HG03039 (cell line): ENCODE measurements around the gene DPH5.
"Not testable (repeated sequence)": the region's sequence is repeated elsewhere in the genome, so short reads cannot be mapped to it uniquely, and the experiment has no call there.

Experiments
- ATAC-seq: cut with Tn5 transposase; IDR thresholded peaks from one replicate; pipeline ENCODE4 v1.9.1; 2021; ENCODE audit warnings: mild to moderate bottlenecking, moderate library complexity; ENCODE audit not compliant: unreplicated experiment

The DPH5 gene

DNA sequence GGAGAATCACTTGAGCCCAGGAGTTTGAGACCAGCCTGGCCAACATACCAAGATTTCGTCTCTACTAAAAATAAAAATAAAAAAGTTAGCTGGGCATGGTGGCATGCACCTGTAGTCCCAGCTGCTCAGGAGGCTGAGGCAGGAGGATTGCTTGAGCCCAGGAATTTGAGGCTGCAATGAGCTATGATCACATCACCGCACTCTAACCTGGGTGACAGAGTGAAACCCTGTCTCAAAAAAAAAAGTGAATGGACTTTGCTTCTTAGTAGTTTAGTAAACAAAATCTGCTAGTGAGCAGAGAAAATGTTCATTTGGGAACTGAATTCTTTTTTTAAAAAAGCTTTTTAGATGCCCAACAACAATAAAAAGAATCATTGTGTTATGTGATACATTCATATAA is 6.5 kb upstream of the DPH5 start:
- ATAC-seq, result not testable (repeated sequence)

DNA sequence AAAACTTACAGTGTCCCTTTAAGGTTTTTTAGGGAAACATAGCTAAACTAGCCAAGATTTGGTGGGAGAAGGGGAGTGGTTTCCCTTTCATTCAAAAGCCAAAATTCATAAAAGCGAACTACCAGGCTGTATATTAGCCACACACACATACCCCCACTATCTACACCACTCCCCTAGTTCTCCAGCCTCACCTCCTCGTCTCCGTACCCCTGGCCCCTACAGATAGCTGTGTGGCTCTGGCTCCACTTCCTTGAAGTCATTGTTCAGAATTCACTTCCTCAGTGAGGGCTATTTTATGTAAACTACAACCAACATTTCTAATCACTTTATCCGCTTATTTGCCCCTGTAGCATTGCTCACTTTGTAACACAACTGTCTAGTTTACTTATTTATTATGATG is 5.3 kb upstream of the DPH5 start:
- no peak for ATAC-seq

DNA sequence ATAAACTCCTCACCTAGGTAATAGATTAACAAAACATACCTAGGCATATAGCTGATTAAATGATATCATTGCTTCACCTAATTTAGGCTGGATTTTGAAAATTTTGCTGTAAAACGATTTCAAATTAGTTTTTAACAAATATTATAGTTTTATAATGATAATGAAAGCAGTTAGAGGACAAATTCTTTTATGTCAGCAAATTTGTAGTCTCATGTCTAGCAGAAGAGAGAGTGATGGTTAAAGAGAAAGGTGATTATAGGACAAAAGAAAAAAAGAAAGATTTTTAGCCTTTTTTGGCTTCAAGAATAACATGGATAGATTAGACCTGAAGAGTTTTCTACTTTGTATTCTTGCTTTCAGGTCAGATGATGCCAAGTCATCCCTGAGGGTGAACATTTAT is 3.6 kb upstream of the DPH5 start:
- no peak for ATAC-seq

DNA sequence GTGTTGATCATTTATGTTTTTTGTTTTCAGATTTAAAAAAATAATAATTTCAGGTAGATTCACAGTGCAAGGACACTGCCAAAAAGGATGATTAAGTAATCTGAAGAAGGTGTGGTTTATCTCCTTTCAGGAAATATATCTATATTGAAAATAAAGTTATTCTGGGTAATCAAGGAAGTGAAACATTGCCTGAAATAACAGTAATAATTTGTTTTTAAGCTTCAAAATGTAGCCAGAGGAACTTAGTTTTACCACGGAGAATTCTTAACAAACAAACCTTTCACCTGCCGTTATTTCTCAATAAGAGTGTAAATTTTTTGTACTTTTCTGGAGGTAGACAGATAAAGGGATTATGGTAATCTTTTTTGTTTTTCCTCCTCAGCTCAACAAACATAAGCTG is 2.9 kb upstream of the DPH5 start:
- no peak for ATAC-seq

DNA sequence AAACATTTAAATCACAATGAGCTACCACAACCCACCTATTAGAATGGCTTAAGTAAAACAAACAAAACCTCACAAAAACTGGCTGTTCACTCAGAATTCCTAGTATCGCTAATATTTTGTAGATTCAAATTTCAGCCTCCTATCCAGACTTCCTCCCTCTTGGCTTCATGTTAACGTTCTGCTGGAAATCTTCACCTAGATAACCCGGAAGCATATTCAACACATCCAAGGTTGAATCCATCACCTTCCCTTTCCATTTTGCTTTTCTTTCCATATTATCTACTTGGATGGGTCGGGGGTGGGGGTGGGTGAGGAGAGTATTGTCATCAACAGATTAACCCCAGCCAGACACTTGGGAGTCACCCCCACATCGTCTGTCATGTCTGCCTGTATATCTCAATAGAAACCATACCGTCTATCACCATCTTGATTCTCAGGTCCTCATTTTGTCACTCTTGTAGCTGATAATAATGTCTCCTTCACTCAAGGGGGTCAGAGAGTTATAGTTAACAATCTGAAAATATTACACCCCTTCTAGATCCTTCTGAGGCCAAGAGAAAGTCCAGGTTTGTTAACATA is 1.7 kb upstream of the DPH5 start:
- ATAC-seq, result no peak

DNA sequence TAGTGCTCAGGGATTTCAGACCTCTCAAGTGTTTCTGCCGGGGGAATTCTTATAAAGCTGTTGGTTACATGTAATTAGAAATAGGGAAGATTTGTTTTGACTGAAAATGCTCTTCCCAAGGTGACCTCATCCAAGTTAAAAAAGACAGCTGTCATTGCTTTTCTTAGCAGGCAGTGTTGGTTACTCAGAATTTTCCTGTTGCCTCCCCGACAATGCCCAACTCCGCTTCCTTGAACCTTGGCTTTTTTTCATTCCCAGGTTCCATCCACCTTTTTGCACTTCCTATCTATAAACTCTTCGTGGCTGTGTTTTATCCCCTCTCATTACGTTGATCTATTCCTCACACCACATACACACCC is 825 bp upstream of the DPH5 start:
- ATAC-seq, result no peak

DNA sequence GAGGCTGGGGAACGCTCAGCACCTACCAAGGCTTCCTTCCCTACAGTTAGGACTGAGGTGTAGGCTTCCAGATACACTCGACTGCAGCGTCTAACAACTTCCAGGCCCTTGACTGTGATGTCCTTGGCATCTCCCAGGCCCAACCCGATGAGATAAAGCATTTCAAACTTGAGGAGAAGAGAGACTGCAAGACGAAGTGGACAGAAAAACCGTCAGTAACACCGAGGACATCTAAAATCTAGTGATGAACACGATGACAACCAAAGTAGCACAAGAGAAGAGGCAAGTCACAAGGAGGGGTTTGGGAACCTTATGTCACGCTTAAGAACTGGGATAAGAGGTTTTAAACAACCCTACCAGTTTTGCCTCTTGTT is 314 bp downstream of the DPH5 start:
- ATAC-seq, result peak; percentile 22

DNA sequence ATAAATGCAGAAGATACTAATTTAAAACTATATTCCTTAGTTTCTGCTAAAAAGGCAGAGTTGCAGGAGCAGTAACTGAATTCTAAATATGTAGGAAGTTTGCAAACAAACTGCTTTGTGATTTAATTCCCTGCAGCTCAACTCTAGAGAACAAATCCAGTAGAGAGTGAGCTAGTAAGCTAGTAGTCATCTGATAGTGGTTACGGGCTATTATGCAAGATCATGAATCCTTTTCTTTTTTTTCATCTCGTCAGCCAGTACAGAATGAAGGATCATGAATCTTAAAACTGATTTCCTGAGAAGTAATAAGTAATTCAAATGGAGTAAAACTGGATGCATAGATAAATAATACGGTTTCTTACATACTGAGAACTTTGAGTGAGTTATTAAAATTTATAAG is 3.3 kb downstream of the DPH5 start:
- no peak for ATAC-seq

DNA sequence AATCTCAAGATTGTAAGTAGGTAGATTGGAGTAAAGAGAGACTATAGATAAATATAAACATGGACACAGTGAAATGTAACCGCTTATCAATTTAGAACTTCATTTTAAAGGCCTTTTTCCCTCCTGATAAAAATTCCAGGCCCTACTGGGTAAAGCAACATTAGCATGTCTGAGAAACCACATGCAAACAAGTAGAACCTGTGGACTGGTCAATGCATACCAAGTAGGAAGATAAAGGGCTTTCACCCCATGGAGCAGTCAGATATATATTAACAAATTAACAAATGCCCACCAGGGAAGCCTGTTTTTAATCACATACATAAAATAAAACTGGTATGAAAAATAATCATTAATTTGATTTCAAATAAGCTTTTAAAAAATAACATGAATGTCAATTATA is 8.1 kb downstream of the DPH5 start:
- no peak for ATAC-seq

DNA sequence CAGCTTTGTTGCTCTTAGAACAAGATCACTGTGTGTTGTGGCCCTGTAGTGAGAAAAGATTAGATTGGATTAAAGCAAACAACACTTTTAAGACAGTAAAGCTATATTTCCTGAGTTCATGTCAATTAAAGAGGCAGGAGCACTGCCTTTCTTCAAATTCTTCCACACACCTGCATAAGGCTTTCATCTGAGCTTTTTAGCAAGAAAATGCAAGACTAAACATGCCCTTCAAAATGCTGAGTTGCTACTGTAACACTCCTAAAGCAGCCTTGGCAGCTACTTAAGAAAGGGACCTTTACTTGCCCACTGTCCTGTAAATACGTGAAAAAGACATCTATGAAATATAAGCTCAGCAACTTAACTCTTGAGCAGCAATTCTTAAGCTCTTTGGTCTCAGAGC is 11.8 kb downstream of the DPH5 start:
- no peak for ATAC-seq

DNA sequence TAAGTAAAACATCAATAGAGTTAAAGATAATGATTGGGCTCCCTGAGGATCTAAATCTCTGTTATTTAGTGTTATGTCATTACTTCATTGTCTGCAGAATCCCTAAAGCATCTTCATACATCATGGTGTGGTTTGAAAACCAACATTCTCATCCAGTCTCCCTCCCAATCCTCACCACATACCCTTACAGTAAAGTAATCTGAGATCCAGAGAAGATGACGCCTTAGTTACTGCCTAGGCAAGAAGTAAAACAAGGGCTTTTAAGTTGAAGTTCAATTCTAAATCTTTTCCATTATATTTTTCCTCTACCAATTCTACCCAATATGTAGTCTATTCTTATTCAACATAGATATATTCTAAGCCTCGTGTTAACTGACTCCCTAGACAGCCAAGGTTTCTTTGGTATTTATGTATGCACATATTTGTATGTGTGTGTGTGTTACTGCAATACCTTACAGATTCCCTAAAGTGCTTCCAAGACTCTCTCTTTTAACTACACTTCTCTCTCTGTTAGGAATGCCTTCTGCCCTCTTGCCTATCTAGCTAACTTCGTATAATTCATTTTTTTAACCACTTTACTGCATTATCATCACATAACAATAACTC is 17.3 kb downstream of the DPH5 start:
- ATAC-seq, result no peak

DNA sequence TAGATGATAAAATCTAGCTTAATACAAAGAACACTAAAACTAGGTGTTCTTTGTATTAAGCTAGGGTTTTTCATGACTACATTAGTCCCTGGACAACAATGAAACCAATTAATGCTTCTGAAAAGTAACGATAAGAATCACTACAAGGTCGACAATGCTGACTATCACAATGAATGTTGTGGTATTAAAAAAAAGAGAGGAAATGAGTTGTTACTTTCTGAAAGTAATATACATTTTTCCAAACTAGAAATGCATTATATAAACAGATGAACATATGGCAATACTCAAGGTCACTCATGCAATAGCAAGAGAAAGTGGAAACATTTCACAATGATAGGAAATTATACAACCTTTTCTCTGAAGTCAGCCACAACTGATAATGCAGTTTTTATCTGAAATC is 19.0 kb downstream of the DPH5 start:
- ATAC-seq, result no peak

DNA sequence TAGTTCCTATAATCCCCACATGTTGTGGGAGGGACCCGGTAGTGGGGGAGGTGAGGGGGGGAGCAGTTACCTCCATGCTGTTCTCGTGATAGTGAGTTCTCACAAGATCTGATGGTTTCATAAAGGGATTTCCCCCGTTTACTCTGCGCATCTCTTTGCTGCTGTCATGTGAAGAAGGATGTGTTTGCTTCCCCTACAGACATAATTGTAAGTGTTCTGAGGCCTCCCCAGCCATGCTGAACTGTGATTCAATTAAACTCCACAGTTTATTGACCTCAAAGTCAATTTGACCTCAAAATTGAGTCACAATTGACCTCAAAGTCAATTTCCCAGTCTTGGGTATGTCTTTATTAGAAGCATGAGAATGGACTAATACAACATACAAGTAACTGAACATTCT is 19.7 kb downstream of the DPH5 start:
- ATAC-seq, result no peak

DNA sequence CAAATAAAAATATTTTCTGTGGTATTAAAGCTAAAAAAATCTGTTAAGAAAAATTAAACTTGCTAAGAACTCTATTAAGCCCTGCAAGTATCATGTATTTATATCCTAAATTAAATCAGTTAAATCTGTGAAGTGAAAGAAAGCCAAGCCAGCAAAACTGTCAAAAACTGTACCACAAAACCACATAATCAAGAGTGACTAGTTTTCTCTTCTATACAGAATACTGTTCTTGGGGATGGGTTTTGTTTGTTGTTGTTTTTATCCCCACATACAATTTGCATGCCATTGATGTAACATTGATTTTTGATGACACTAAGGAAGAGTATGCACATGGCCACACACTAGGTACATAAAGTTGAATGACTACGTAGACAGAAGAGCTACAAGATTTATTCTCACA is 20.4 kb downstream of the DPH5 start:
- ATAC-seq, result no peak

DNA sequence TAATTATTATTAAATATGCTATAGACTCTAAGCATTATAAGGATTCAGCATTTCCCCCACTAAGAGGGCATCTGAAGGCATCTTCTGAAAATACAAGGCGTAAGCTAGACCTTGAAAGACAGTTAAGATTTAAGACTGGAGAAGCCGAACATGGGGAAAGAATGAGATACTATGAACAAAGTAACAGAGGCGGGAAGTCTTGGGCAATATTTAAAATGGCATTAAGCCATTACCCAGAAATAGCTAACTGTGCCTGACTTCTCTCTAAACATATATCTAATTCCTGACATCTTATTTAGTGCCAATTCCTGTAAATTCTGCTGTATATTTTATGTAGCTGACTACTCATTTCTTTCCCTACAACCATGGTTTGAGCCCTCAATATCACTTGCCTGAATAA is 20.9 kb downstream of the DPH5 start:
- no peak for ATAC-seq

DNA sequence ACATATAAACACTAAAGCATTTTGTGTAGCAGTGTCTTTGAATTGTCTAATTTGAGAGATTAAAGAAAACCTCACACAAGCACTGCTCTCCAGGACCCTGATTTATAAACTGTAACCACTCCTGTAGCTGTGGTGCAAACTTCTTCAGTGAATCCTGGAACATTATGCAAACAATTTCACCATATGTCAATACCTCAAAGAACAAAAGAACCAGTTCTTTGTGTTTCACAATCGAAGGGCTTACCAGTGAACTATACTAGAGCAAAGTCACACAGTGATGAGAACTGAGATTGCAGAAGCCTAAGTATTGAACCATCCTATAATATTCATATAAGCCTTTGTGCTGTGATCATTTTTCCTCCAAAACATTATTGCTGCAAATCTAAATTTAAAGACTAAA is 21.5 kb downstream of the DPH5 start:
- ATAC-seq, result peak; percentile 55

DNA sequence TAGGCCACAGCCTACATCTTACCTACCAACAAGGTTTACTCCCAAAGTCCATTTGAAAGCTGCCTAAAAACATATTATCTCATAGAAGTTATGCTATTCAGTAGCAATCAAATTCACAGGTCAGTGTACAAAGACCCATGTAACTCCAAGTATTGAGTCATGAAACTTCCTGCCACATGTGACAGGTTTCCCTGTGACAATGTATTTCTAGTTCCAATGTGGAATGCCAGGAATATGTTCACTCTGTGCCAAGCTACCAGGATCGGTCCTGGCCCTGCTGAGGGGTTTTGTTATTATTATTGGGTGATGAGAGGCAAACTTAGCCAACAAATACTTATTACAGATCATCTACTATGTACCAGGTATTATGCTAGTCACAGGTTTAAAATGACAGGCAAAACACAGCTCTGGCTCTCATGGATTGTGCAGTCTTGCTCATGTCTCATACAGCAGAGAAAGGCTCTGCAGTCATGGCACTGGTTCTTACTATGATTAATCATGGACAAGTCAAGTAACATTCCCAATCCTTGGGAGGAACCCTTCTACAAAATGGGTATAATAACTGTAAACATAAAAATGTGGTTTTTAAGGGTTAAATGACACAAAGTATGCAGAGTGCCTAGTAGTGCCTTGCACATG is 22.5 kb downstream of the DPH5 start:
- no peak for ATAC-seq

DNA sequence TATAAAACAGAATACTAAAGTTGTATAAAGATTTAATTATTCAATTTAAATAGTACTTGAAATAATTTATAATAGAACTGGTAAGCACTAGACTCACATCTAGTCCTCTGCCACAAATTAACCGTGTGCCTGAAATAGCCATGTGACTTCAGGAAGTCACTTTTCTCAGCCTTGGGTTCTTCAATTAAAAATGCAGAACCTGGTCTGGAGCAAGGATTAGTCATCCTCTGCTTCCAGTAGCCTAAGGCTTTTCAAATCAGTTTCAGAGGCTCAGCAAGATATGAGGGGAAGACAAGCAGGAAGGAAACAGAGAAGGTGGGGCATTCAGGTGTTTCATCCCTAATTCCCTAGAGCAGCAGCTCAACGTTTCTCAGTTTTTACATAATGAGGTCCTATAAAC is 23.0 kb downstream of the DPH5 start:
- ATAC-seq, result no peak

DNA sequence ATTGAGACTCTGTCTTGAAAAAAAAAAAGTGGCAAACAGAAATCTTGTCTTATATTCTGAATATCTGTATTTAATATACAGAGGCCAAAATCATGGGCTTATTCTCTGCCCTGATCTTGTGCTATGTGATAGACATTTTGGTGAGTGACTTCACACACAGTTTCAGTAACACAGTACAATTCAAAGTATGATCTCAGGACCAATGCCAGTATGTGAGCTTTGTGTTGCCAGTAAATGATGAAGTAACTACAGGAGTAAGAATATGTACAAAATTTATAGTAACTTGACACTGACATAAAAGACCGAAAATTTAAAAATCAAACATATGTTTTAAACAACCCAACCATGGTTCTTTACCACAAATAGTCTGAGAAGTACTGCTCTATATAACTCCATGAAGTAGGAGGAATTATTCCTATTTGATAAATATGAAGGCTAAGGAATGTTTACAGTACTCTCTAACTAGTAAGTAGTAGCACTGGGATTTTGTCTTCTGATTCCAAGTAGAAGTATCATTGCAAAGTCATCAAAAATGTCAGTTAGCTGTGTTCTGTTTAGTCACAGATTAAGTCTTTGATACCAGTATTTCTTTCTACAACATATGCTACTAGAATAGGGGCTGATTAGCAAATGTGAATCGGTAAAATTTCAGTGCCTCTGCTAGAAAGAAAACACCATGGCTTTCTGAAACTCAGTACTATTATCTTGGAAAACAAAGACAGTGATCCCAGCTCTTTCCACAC is 25.3 kb downstream of the DPH5 start:
- no peak for ATAC-seq

DNA sequence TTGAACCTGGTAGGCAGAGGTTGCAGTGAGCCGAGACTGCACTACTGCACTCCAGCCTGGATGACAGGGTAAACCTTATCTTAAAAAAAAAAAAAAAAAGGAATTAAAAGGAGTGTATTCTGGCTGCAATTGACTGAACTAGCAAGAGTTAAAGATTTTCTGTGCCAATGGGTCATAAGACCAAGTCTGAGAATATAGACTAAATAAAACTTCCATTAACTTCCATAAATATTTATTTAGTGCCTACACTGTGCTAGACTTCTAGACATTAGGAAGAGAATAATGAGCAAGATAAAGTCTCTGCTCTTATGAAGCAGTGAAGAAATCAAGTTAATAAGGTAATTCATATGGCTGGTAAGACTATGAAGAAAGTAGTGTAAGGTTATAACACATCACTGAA is 27.2 kb downstream of the DPH5 start:
- ATAC-seq, result no peak

DNA sequence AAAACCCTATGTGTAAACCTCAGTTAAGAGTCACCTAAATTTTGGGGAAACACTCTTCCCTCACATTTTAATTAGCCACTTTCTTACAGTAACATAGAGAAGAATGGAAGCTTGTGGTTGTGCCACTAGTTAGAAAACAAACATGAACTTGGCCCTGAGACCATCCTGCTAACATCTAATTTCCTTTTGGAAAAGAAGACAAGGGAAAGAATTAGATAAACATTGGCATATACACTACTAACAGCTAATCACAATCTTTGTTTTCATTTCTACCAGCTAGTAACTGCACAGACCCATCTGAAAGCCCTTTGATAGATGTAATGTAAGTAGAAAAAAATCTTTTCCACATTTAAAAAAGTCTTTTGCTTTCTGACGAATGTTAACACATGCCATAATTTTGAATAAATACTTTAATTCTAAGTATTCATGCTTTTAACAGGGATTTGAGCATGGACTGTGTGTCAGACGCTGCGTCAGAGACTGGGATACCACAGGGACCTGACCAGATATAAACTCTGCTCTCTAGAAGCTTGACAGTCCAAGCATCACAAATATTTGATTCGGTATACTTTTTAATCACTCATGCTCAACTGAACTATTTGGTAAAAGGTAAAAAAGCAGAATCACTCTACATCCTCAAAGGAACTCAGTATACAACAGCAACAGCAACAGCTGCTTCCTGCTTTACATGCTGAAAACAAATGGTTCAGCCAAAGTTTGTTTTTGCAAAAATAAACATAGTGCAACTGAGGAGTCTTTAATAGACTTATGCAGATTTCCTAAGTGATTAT is 30.2 kb downstream of the DPH5 start:
- ATAC-seq, result no peak
